Osteoblast (primary cell): ENCODE data around the gene MZT2B. TPM values are rescaled to one million over a fixed set of nuclear protein-coding genes. Genes with fewer than 3 reads are reported as not detected.
"Not testable (repeated sequence)": the region's sequence is repeated elsewhere in the genome, so short reads cannot be mapped to it uniquely, and the experiment has no call there.

Experiments used
- DNase-seq: peaks from one replicate; pipeline ENCODE4 v3.0.0; 2011; ENCODE audit warnings: low spot score, mixed read lengths; ENCODE audit not compliant: insufficient read length; ENCODE audit errors: missing footprints
- H2AFZ ChIP-seq: 2 replicates; pipeline ENCODE4 v1.6.0; 2011; ENCODE audit warnings: mild to moderate bottlenecking, low read length
- H3K27ac ChIP-seq: 2 replicates; pipeline ENCODE4 v1.5.1; 2011; ENCODE audit warnings: mild to moderate bottlenecking, low read depth, low read length, moderate library complexity
- H3K27me3 ChIP-seq: 2 replicates; pipeline ENCODE4 v1.6.0; 2012; ENCODE audit warnings: mild to moderate bottlenecking, control low read depth, inconsistent platforms, low read length, moderate library complexity; ENCODE audit not compliant: insufficient read depth
- H3K36me3 ChIP-seq: 2 replicates; pipeline ENCODE4 v1.5.1; 2011; ENCODE audit warnings: mild to moderate bottlenecking, low read length, control low read depth, moderate library complexity; ENCODE audit not compliant: insufficient read depth
- H3K4me1 ChIP-seq: 2 replicates; pipeline ENCODE4 v1.5.1; 2011; ENCODE audit warnings: mild to moderate bottlenecking, low read length, control low read depth, moderate library complexity; ENCODE audit not compliant: insufficient read depth
- H3K4me2 ChIP-seq: 2 replicates; pipeline ENCODE4 v1.6.0; 2011; ENCODE audit warnings: mild to moderate bottlenecking, low read length; ENCODE audit not compliant: insufficient read depth
- H3K4me3 ChIP-seq: fragments of 200-600 bp; sonication (generic); 3 replicates; pipeline ENCODE4 v1.5.1; 2012; ENCODE audit warnings: mild to moderate bottlenecking, low read length, inconsistent platforms; ENCODE audit not compliant: insufficient read depth
- H3K79me2 ChIP-seq: 2 replicates; pipeline ENCODE4 v1.6.0; 2012; ENCODE audit warnings: mild to moderate bottlenecking, low read length, control low read depth, inconsistent platforms; ENCODE audit not compliant: insufficient read depth
- H3K9me3 ChIP-seq: 2 replicates; pipeline ENCODE4 v1.5.1; 2011; ENCODE audit warnings: low read depth, low read length, control low read depth
- H4K20me1 ChIP-seq: 2 replicates; pipeline ENCODE4 v1.6.0; 2012; ENCODE audit warnings: mild to moderate bottlenecking, low read length, control low read depth; ENCODE audit not compliant: insufficient read depth
- CTCF ChIP-seq: IDR thresholded peaks from 2 replicates; pipeline ENCODE4 v1.5.1; 2011; ENCODE audit warnings: mild to moderate bottlenecking, low read depth, low read length, moderate library complexity; ENCODE audit errors: extremely low read depth
- total RNA-seq: library from RNA; depleted of rRNA; stranded (reverse); fragments of >200 nt; gene quantifications from 2 replicates; pipeline ENCODE4 v1.2.3, GENCODE V29; 2012

Gene MZT2B
- total RNA-seq, 1 donor: 128 TPM

DNA sequence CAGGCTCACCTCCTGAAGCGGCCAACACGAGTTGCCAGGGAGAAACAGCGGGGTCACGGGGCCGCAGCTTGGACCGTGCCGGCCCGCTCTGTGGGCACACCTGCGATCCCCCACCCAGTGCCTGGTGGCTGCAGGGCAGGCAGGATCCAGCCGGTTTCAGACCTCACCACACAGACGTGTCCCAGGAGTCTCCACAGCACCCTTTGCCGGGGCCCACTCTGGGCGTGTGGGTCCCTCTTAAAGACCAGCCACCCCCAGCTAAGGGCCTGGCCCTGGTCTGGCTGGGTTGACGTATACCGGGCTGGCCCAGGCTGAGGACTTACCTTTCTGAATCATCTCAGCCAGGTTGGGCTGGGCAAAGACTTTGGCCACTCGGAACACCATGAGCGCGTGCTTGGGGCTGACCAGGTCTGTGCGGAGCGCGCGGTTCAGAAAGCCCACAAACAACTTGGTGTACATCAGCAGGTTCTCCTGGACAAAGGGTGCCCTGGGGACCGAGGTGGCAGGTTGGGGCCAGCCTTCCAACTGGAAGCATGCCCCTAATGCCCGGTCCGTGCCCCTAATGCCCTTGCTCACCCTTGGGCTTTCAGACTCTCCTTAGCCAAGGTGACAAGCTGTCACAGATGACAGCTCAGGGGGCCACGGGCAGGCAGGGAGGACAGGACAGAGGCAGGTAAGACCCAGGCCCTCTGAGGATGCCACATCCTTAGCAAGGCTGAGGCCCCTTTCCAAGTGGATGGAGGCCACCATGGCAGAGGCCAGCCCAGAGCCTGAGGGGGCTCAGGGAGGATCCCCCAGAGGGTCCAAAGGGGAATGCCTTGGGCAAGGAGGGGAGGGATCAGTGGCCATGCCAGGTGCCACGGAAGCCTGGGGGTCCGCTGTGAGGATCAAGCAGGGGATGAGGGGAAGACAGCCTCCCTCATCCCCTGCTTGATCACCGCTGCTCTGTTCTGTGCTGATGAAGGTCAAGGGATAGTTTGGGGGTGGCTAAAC lies 27.0 kb upstream of the MZT2B start:
- Histone ChIP-seq H3K9me3 (no peaks in the 10 kb centered on the region), H3K79me2 (no peaks in the 10 kb centered on the region), H3K4me3 (no peak overlapping the region), H4K20me1 (no peaks in the 10 kb centered on the region), H3K4me1 (no peaks in the 10 kb centered on the region), H3K4me2 (no peak overlapping the region), H3K27ac (no peak overlapping the region), H2AFZ (no peak overlapping the region), H3K27me3 (no peaks in the 10 kb centered on the region), H3K36me3 (peaks cover 7% of the 10 kb centered on the region)
- peak; percentile 69 for DNase-seq
- TF ChIP-seq CTCF: no peak

- TF ChIP-seq CTCF: peak; percentile 42
- H3K4me2 ChIP-seq, H3K79me2 ChIP-seq, H3K4me1 ChIP-seq, H3K27ac ChIP-seq, H3K36me3 ChIP-seq, H4K20me1 ChIP-seq, H3K27me3 ChIP-seq, H2AFZ ChIP-seq, H3K4me3 ChIP-seq, H3K9me3 ChIP-seq: not testable (repeated sequence)
- peak; percentile 90 for DNase-seq
Measured at GRCh38 chr2:130155956-130156623, 26.0 kb upstream of the MZT2B start.

- no peak overlapping the region for H3K4me3 ChIP-seq
- peaks cover 7% of the 10 kb centered on the region for H3K36me3 ChIP-seq
- no peak overlapping the region for H3K4me2 ChIP-seq
- H3K27me3 ChIP-seq: no peaks in the 10 kb centered on the region
- H3K9me3 ChIP-seq: no peaks in the 10 kb centered on the region
- H3K27ac ChIP-seq: no peak overlapping the region
- no peaks in the 10 kb centered on the region for H3K79me2 ChIP-seq
- H3K4me1 ChIP-seq: no peaks in the 10 kb centered on the region
- H4K20me1 ChIP-seq: no peaks in the 10 kb centered on the region
- peak; percentile 47 for DNase-seq
- no peak for TF ChIP-seq CTCF
- H2AFZ ChIP-seq: no peak overlapping the region
Measured at GRCh38 chr2:130156624-130157004, 25.4 kb upstream of the MZT2B start.

DNA sequence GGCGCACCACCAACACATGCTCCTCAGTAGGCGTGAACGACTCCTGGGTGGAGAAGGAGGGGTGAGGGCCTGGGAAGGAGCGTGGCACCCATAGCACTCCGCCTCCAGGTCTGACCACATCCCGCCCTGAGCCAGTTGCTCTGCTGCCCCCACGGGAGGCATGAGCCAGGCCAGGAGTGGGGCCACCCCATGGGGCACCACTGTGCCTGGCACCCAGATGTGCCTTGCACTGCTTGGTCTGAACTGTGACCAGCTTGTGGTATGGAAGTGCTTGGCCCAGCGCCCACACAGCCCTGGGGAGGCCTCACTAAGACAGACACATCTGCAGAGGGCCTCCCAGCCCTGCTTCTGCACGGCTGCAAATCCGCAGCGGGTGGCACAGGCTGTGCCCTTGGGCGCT lies 24.7 kb upstream of the MZT2B start:
- not testable (repeated sequence) for H3K4me2 ChIP-seq, H3K79me2 ChIP-seq, H3K36me3 ChIP-seq, H2AFZ ChIP-seq, H3K27me3 ChIP-seq, DNase-seq, H3K4me3 ChIP-seq, H4K20me1 ChIP-seq, H3K27ac ChIP-seq, H3K9me3 ChIP-seq, H3K4me1 ChIP-seq

- peak; percentile 76 for DNase-seq
- not testable (repeated sequence) for H3K4me1 ChIP-seq, H4K20me1 ChIP-seq, H3K27ac ChIP-seq, H3K36me3 ChIP-seq, H3K9me3 ChIP-seq, H3K4me3 ChIP-seq, H3K79me2 ChIP-seq, H3K27me3 ChIP-seq, H3K4me2 ChIP-seq, H2AFZ ChIP-seq
Measured at GRCh38 chr2:130157825-130158514, 24.1 kb upstream of the MZT2B start.
